Endothelial cell of umbilical vein (primary cell): ENCODE measurements around the gene ARHGAP18.

Experiments used
- EZH2 ChIP-seq: IDR thresholded peaks from 2 replicates; pipeline ENCODE4 v1.6.1; 2012; ENCODE audit warnings: borderline replicate concordance, low read depth, mild to moderate bottlenecking, moderate library complexity, low read length, inconsistent platforms; ENCODE audit not compliant: severe bottlenecking
- GATA2 ChIP-seq: IDR thresholded peaks from 2 replicates; pipeline ENCODE4 v1.7.0; 2011; ENCODE audit warnings: low read depth, mild to moderate bottlenecking, moderate library complexity, mixed read lengths, low read length; ENCODE audit not compliant: insufficient read length, insufficient read depth
- MYC ChIP-seq: IDR thresholded peaks from one replicate; pipeline ENCODE4 v1.6.1; 2011; ENCODE audit warnings: mild to moderate bottlenecking, low read depth, low read length
- POLR2A ChIP-seq: IDR thresholded peaks from 2 replicates; pipeline ENCODE4 v1.6.1; 2012; ENCODE audit warnings: low read depth, mild to moderate bottlenecking, control low read depth, low read length
- POLR2AphosphoS5 ChIP-seq: IDR thresholded peaks from 2 replicates; pipeline ENCODE4 v1.6.1; 2012; ENCODE audit warnings: low read depth, mild to moderate bottlenecking, control low read depth, low read length, moderate library complexity; ENCODE audit not compliant: insufficient read depth
- TF ChIP-seq, protein P1 (sequence below), 2 donors: IDR thresholded peaks; 1 replicate in 1 of 2; 2 replicates in 1 of 2; pipeline ENCODE4 v1.5.1; 2011; ENCODE audit warnings: low read length in 2 of 2, mild to moderate bottlenecking in 2 of 2, moderate library complexity in 2 of 2, control low read depth in 1 of 2, inconsistent platforms in 1 of 2, low read depth in 1 of 2; ENCODE audit not compliant: insufficient read depth in 1 of 2; ENCODE audit errors: extremely low read depth in 1 of 2
- TF ChIP-seq, protein P2 (sequence below): IDR thresholded peaks from 2 replicates; pipeline ENCODE4 v1.6.1; 2011; ENCODE audit not compliant: insufficient read depth, insufficient read length

DNA sequence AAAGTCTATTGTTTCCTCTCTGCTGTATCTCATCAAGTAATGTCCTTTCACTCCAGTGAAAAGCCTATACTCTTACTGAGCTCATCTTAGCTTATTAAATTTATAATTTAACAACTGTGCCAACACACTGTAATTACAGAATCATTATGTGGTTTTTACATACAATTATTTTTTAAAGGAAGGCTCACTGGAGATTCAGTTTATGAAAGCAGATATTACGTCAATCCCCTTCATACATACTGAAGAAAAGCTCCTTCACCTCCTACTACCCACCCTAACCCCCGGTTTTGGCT lies 28.1 kb downstream of the ARHGAP18 start:
- TF ChIP-seq, protein P1, sequence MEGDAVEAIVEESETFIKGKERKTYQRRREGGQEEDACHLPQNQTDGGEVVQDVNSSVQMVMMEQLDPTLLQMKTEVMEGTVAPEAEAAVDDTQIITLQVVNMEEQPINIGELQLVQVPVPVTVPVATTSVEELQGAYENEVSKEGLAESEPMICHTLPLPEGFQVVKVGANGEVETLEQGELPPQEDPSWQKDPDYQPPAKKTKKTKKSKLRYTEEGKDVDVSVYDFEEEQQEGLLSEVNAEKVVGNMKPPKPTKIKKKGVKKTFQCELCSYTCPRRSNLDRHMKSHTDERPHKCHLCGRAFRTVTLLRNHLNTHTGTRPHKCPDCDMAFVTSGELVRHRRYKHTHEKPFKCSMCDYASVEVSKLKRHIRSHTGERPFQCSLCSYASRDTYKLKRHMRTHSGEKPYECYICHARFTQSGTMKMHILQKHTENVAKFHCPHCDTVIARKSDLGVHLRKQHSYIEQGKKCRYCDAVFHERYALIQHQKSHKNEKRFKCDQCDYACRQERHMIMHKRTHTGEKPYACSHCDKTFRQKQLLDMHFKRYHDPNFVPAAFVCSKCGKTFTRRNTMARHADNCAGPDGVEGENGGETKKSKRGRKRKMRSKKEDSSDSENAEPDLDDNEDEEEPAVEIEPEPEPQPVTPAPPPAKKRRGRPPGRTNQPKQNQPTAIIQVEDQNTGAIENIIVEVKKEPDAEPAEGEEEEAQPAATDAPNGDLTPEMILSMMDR (IDR thresholded peaks at IDR 0.05; ENCODE audit: extremely low read depth in 1 of 2, insufficient read depth in 1 of 2, low read depth in 1 of 2, low read length in 2 of 2): no peak
- TF ChIP-seq MYC (no peak), EZH2 (no peak), POLR2AphosphoS5 (no peak), POLR2A (no peak), GATA2 (no peak)
- TF ChIP-seq, protein P2, sequence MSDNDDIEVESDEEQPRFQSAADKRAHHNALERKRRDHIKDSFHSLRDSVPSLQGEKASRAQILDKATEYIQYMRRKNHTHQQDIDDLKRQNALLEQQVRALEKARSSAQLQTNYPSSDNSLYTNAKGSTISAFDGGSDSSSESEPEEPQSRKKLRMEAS: no peak
